GM21786 (cell line): Measurements from ENCODE around the gene SFMBT2.
"Not testable (repeated sequence)": the region's sequence is repeated elsewhere in the genome, so short reads cannot be mapped to it uniquely, and the experiment has no call there.

ENCODE experiments used
- ATAC-seq: cut with Tn5 transposase; IDR thresholded peaks from one replicate; pipeline ENCODE4 v1.9.1; 2021; ENCODE audit not compliant: unreplicated experiment

SFMBT2 gene

DNA sequence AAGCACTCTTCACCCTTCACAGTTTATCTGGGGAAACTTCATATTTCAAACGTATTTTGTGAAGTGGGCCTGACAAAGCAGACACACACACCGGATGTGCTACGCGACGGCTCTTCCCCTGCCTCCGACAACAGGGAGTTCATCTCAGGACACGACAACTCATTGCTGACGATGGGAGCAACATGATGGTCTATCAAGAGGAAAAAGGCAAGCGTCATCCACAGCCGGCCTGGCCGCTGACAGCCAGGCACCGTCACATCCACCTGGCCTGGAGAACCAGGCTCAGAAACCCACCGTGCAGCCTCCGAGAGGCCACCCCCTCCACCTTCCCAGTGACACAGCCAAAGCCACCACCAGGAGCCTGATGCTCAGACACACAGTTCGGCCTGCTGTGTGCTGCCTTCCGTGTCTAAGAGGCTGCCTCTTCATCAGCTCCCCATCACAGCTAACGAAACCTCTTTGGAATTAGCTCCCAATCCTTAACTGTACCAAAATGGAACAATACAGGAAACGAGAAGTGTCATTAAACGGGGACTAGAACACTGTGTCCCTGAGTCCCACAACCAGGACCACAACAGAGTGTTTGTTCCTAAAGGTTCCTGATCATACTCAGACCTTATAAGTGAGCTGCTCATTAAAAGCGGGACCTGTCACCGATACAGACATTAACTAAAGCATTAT, 76.7 kb downstream of the SFMBT2 start:
- ATAC-seq = no peak

DNA sequence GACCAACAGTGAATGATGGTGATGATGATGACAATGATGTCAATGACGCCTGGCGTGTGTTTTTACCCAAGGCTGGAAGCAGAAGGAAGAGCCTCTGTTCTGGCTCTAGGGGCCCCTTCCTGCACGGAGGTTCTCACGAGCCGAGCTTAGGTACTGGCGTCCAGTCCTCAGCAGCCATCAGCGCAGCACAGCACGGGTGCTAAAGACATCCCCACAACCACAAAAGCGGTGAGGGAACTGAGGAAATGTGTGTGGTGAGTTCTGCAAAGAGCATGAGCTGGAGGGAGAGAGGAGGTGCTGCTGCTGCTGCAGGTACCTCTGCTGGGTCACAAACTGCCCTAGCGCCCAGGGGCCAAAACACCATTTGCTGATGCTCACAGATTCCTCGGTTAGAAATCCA, 81.6 kb downstream of the SFMBT2 start:
- ATAC-seq = no peak

DNA sequence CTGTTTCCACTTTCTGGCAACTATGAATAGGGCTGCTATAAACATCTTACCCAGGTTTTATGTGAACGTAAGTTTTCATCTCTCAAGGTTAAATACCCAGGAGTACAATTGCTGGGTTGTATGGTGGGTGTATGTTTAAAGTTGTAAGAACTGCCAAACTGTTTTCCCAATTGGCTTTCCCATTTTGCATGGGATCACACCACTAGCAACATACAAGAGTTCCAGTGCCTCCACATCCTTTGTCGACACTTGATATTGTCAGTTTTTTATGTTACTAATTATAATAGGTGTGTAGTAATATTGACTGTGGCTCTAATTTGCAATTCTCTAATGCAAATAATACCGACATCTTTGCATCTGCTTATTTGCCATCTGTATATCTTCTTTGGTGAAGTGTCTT, 82.9 kb downstream of the SFMBT2 start:
- no peak for ATAC-seq

DNA sequence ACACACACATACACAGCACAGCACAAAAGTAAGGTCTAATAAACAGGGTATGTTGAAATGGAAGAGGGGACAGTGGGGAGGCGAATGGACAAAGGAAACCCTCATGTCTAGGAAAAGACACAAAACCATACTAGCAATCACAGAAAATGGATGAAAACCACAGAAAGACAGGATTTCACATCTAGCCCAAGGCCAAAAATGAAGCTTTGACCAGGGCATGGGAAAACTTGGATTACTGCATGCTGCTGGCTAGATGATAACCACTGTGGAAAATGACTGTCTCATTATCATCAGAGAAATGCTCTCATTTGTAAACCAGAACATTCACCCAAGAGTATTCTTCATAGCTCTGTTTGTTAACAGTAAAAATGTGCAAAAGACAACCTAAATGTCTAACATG, 88.2 kb downstream of the SFMBT2 start:
- no peak for ATAC-seq

DNA sequence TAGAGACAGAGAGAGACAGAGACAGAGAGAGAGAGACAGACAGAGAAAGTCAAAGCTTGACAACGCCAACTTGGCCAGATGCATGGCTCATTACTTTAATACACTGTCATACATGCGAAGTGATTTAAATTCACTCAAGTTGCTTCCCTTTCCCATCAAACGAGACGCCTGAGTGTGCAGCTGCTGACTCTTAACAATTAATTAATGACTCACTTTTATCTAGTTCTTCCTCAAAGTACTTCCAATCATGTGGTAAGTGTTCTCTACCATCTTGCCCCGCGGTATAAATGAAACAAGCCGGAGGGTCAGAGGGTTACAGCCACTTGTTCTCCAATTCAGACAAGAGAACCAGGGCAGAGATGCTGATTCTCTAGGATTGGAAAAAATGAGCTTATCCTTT, 90.8 kb downstream of the SFMBT2 start:
- ATAC-seq = no peak

DNA sequence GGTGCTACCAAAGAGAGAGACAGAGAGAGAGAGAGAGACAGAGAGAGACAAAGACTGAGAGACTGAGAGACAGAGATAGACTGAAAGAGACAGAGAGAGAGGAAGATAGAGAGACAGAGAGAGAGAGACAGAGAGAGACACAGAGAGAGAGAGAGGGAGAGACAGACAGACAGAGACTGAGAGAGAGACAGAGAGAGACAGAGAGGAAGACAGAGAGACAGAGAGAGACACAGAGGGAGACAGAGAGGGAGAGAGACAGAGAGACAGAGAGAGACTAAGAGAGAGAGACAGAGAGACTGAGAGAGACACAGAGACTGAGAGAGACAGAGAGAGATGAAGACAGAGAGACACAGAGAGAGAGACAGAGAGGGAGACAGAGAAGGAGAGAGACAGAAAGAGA, 91.2 kb downstream of the SFMBT2 start:
- no peak for ATAC-seq

DNA sequence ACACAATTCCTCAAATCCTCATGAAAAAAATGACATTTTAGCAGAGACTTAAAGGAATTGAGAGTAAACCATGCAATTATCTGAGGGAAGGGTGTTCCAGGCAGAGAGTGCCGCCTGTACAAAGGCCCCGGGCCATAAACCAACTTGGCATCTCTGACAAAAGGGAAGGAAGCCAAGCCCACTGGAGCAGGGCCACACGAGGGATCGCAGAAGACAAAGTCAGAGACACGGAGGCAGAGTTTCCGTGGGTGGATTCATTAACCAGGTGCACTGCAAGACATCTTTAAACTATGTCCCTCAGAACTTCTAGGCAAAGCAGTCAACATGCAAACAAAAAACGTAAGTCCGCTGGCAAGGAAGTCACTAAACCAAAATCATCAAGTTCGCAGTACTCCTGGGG, 92.0 kb downstream of the SFMBT2 start:
- ATAC-seq = no peak

DNA sequence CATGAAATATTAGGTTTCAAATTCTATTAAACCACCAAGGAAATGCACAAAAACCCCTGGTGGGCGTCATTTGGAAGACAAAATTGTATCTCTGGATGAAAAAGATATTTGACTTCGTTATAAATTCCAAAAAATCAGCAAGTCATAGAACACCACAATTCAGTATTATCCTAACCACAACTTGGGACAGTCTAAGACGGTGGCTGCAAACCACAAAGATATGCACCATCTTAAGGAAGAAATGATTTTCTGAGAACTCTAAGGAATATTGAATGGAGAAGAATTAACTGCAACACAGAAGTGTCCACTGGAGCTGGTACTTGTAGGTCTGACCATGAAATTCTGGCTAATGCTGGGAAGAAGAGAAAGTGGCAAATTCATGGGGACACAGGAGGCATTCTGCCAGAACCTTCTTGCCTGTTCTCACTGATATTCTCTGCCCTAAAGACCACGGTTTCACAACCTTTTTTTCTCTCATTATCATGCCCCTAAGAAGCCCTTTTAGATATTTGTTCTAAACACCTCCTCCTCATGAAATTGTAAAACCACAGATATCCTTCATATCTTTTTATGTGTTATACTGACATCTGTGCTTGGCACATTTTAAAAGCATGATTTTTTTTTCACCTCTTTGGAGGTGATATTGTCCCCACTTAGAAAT, 92.9 kb downstream of the SFMBT2 start:
- no peak for ATAC-seq

DNA sequence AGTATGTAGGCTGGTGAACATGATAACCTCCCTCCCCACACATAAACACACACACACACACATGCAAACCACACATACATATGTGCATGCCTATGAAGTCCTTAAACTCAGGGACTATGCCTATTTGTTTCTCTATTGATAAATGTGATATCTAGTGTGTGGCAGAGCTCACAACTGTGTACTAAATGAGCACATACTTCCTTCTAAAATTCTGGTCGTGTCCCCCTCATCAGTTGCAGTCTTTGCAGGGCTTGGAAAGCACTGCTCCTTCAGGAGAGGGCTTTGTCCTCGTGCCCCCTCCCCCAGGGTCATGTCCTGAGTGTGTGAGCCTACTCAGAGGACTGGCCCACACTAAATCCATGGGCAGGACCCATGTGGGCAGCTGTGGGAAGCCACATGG, 94.0 kb downstream of the SFMBT2 start:
- ATAC-seq = no peak

DNA sequence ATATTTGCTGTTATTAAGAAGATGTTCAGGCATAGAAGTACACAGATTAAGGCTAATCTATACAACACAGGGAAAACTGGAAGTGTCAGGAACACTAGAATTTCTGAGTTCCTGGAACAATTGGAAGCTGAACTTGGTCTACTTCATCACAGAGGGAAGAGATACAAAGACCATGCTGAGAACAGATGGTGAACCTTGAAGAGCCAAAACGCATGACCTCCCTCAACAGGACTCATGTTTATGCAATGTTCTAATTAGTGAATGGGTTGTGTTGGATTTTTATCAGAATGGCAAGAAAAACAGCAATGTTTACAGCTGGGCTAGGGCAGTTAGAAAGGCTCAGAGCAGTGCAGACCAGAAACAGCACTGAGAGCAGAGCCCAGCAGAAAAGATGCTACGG, 94.9 kb downstream of the SFMBT2 start:
- no peak for ATAC-seq

DNA sequence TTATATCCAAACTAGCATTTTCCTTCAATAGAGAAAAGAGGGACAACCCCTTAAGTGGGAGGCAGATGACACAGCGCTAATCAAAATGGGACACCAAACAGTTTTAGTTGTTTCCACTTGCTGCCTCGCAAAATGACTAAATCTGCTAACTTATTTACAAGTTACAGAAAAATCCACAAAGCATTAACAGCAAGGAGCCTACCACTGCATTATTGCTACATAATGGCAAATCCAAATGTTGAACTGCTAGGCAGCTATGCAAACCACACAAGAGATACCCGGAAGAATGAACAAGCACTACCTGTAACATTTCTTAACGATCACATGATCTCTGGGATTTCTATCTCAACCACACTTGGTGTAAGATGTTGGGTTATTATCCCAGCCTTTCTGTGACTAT, 96.7 kb downstream of the SFMBT2 start:
- no peak for ATAC-seq

DNA sequence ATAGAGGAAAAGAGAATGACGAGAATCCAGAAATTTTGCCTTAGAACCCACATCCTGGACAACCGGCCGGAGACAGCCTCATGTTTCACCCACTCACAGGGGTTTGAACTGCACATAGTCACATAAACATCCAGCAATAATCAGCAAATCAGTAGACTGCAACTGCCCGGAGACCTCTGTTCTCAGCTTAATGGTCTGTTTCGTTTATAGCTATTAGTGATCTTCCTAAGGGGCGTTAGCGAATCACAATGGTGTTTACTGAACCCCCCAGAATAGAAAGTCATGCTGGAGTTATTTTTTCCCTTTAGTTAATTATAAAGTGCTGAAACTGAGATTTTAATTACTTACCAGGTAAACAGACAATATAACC, 98.4 kb downstream of the SFMBT2 start:
- ATAC-seq = no peak

DNA sequence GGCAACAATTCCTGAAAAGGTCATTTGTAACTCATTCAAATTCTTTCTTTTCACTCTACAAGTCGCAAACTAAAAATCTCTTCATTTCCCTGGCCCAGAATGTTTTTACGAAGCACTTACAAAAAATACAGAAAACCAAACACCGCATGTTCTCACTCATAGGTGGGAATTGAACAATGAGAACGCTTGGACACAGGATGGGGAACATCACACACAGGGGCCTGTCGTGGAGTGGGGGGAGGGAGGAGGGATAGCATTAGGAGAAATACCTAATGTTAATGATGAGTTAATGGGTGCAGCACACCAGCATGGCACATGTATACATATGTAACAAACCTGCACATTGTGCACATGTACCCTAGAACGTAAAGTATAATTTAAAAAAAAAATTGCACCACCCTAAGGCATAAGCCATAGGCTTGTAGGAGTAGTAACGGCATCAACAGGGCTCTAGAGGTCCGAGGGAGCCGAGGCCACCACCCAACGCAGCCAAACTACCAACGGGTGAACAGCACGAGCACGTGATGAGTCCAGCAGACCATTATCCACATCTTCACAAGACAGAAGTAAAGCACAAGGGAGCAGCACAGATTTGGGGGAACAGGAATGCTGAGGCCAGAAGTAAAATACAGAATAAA, 98.9 kb downstream of the SFMBT2 start:
- ATAC-seq = not testable (repeated sequence)

DNA sequence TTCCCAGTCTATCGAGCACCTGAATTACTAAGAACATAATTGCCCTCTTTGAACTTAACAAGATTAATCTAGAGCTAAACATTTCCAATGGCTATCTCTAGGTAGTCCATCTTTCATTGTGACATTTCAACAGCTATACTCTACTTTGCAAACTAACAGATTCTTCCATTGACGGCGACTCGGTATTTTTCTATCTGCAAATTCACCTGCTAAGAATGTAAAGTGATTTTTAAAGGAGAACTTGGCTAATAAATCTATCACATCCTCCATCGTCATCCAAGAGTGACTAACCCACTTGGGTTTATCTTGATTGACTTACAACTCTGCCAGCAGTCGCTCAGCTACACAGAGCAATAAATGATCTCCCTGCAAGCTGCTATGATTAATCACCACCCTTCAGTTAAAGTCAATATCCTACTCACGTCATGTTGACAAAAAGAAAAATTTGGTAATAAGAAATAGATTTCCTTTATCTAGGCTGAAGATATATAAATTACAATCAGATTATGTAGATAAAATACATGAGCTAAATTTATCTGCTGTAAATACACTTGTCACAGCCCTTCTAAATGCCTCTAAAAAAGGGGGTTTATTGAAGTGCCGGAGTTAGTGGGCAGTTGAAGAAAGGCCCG, 99.5 kb downstream of the SFMBT2 start:
- no peak for ATAC-seq

DNA sequence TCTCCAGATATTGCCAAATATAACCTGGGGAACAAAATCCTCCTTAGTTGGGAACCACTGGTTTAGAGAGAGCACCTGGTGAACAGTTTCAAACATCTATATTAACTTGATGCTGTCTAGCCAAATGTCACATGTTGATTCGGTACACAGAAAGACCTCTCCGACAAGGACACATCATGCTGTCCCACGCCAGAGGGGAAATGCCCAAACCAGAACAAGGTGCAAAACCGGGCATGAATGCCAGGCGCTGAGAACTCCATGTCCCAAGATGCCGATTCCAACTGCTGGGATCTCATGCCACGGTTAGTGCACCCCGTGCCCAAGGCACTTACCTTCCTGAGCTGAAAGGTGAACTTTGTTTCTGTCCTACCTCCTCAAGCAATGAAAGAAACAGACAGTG, 100.8 kb downstream of the SFMBT2 start:
- no peak for ATAC-seq

DNA sequence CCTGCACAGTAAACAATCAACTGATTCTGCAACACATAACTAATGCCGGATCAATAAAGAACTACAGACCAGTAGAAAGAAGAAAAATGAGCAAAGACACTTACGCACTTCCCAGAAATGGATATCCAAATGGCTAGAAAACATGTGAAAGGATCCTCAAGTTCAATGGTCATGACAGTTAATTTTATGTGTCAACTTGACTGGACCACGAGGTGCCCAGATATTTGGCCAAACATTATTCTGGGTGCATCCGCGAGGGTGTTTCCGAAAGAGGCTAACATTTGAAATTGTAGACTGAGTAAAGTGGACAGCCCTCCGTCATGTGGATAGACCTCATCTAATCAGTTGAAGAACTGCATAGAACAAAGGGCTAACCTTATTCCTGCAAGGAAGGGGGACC, 102.0 kb downstream of the SFMBT2 start:
- no peak for ATAC-seq

DNA sequence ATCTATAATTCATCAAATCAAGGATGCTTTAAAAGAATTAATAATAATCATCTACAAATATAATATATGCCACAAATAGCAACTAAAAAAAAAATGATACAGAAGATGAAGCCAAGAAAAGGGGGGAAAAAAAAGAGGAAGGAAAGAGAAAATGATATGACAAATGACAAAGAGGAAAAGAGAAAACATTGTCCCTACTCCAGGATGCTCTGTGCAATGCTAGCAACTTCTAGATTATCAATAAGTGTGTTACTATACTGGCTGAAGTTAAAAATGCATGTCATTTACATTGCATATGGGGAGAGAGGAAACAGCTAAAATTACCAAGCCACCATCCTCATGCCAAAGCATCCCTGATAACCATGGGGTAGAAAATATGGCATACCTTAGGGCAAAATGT, 104.2 kb downstream of the SFMBT2 start:
- no peak for ATAC-seq

DNA sequence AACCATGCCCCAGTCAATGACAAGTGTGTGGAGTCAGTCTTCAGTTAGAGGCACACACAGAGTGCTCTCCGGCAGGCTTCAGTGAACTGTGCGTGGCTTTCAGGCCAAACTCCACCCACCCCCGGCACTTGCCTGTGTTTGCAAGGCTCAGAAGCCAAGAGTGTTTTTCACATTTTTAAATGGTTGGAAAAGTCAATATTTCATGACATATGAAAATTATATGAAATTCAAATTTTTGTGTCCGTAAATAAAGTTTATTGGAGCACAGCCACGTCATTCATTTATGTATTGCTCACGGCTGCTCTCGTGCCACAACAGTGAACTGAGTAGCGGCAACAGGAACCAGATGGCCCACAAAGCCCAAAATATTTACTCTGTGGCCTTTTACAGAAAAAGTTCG, 104.7 kb downstream of the SFMBT2 start:
- no peak for ATAC-seq

DNA sequence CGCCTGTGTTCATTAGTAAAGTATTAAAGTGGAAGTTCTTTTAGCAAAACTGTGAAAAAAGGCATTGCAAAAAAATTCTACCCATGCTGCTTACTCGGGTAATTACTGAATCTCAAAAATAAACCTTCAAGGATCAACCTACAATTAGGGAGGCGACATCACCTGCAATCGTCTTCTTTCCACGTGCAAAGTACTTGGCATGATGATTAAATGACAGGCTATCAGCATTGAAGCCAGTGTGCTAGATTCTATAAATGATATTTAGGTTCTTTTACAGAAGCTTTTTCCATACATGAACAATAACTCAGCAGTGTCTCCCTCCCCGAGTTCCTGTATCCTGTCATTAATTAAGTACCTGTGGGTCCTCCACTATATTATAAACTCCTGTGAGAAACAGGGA, 105.8 kb downstream of the SFMBT2 start:
- no peak for ATAC-seq

DNA sequence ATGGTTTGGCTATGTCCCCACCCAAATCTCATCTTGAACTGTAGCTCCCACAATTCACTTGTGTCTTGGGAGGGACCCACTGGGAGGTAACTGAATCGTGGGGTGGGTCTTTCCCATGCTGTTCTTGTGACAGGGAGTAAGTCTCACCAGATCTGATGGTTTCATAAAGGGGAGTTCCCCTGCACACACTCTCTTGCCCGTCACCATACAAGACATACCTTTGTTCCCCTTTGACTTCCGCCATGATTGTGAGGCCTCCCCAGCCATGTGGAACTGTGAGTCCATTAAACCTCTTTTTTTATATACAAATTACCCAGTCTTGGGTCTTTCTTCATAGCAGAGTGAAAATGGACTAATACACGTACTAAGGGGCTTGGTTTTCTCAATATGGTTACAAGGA, 106.7 kb downstream of the SFMBT2 start:
- ATAC-seq = no peak

DNA sequence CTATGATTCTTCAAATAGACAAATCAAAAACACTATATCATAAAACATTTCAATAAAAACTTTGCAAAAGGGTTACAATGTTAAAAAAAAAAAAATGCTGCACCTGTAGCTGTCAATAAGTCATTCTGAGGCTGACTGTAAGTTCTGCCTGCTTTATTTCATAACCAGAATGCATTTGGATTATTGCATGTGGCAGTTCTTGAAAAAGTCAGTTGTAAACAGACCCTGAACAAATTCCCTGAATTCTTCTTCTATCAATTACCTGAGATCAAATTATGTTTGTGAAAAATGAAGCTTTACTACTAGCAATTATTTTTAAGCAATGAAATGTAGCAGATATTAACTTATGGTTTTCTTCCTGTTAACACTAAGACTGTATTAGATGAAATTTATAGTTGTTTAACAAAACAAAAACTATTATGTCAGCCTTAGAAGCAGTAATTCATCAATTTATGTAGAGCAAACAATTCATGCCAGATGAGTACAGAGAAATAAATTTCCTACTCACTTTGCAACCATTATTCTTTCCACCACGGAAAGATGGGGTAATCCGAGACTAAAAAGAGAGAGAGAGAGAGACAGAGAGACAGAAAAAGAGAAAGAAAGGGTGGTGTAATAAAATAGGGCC, 107.8 kb downstream of the SFMBT2 start:
- ATAC-seq = no peak
